WTC11 (cell line): ENCODE data around the gene THBS3. TPM values are rescaled to one million over a fixed set of nuclear protein-coding genes. Genes with fewer than 3 reads are reported as not detected.

Source experiments
- ATAC-seq: fragments of 200-7000 bp; cut with Tn5 transposase; 2 replicates; pipeline ENCODE4 v1.10.0; 2021; ENCODE audit warnings: mild to moderate bottlenecking, moderate library complexity
- CTCF ChIA-PET: fragments of 300-600 bp; sonication (Branson Sonifier 250); formaldehyde crosslinking; loops from one replicate; lab custom pipeline; 2021; ENCODE audit warnings: antibody characterized with exemption; lab: Charles Lee
- POLR2A ChIA-PET: fragments of 350-600 bp; sonication (Branson Sonifier 250); formaldehyde crosslinking; loops from one replicate; lab custom pipeline; 2021; ENCODE audit warnings: antibody characterized with exemption; lab: Charles Lee
- DNase-seq: peaks from one replicate; pipeline ENCODE4 v3.0.0; 2021; ENCODE audit warnings: low spot score
- H3K27ac Mint-ChIP-seq: 2 replicates; pipeline ENCODE4 v1.8.0; 2021; ENCODE audit warnings: mixed read lengths
- H3K27me3 Mint-ChIP-seq: 2 replicates; pipeline ENCODE4 v1.8.0; 2021; ENCODE audit warnings: low read depth, mild to moderate bottlenecking, moderate library complexity, mixed read lengths
- H3K36me3 Mint-ChIP-seq: 2 replicates; pipeline ENCODE4 v1.8.0; 2021; ENCODE audit warnings: mixed read lengths
- H3K4me1 Mint-ChIP-seq: 2 replicates; pipeline ENCODE4 v1.8.0; 2022; ENCODE audit warnings: mixed read lengths
- H3K4me3 Mint-ChIP-seq: 2 replicates; pipeline ENCODE4 v1.8.0; 2021; ENCODE audit warnings: mild to moderate bottlenecking, moderate library complexity, mixed read lengths
- H3K9me3 Mint-ChIP-seq: 2 replicates; pipeline ENCODE4 v1.8.0; 2021; ENCODE audit warnings: mixed read lengths
- AFF4 ChIP-seq: sonication (generic); formaldehyde crosslinking; IDR thresholded peaks from 2 replicates; pipeline ENCODE4 v1.8.1; 2023; ENCODE audit warnings: mild to moderate bottlenecking, missing genetic modification reagents, borderline replicate concordance
- AR ChIP-seq: fragments of 250-450 bp; sonication (Bioruptor Pico); IDR thresholded peaks from 2 replicates; pipeline ENCODE4 v1.9.0; 2021; ENCODE audit warnings: mild to moderate bottlenecking
- ARID4B ChIP-seq: sonication (generic); formaldehyde crosslinking; IDR thresholded peaks from 2 replicates; pipeline ENCODE4 v1.8.0; 2023; ENCODE audit warnings: missing genetic modification reagents, mild to moderate bottlenecking, borderline replicate concordance
- CREM ChIP-seq: sonication (generic); formaldehyde crosslinking; IDR thresholded peaks from 2 replicates; pipeline ENCODE4 v1.8.1; 2022; ENCODE audit warnings: mild to moderate bottlenecking, missing genetic modification reagents, moderate library complexity
- ELF4 ChIP-seq: sonication (generic); formaldehyde crosslinking; IDR thresholded peaks from 2 replicates; pipeline ENCODE4 v1.8.1; 2022; ENCODE audit warnings: low read depth, mild to moderate bottlenecking, moderate library complexity, missing genetic modification reagents
- FOXJ3 ChIP-seq: sonication (generic); formaldehyde crosslinking; IDR thresholded peaks from 2 replicates; pipeline ENCODE4 v1.9.0; 2021; ENCODE audit warnings: missing genetic modification reagents, mild to moderate bottlenecking, borderline replicate concordance
- PRRX2 ChIP-seq: fragments of 250-450 bp; sonication (Bioruptor Pico); IDR thresholded peaks from 2 replicates; pipeline ENCODE4 v1.8.0; 2021; ENCODE audit warnings: mild to moderate bottlenecking
- SP1 ChIP-seq: sonication (generic); formaldehyde crosslinking; conservative IDR thresholded peaks from 2 replicates; pipeline ENCODE4 v1.8.1; 2022; ENCODE audit warnings: missing genetic modification reagents
- TEAD1 ChIP-seq: sonication (generic); formaldehyde crosslinking; IDR thresholded peaks from 2 replicates; pipeline ENCODE4 v1.8.0; 2022; ENCODE audit warnings: mild to moderate bottlenecking, missing genetic modification reagents
- TP53 ChIP-seq: sonication (generic); formaldehyde crosslinking; IDR thresholded peaks from 2 replicates; pipeline ENCODE4 v1.8.1; 2023; ENCODE audit warnings: mild to moderate bottlenecking, missing genetic modification reagents
- ZBTB21 ChIP-seq: sonication (generic); formaldehyde crosslinking; IDR thresholded peaks from 2 replicates; pipeline ENCODE4 v1.8.1; 2023; ENCODE audit warnings: mild to moderate bottlenecking, missing genetic modification reagents, borderline replicate concordance
- ZNF263 ChIP-seq: sonication (generic); formaldehyde crosslinking; IDR thresholded peaks from 2 replicates; pipeline ENCODE4 v1.8.1; 2022; ENCODE audit warnings: low read depth, mild to moderate bottlenecking, moderate library complexity, missing genetic modification reagents
- ZNF317 ChIP-seq: sonication (generic); formaldehyde crosslinking; IDR thresholded peaks from 2 replicates; pipeline ENCODE4 v1.8.1; 2023; ENCODE audit warnings: low read depth, mild to moderate bottlenecking, moderate library complexity, missing genetic modification reagents, borderline replicate concordance
- ZNF416 ChIP-seq: fragments of 250-450 bp; sonication (Bioruptor Pico); IDR thresholded peaks from 2 replicates; pipeline ENCODE4 v1.9.0; 2021; ENCODE audit warnings: mild to moderate bottlenecking, inconsistent platforms
- total RNA-seq: library from RNA; stranded (reverse); gene quantifications from 3 replicates; pipeline ENCODE4 v1.2.3, GENCODE V29; 2021
- TF ChIP-seq, protein P1 (sequence below): sonication (generic); formaldehyde crosslinking; IDR thresholded peaks from 2 replicates; pipeline ENCODE4 v1.8.1; 2023; ENCODE audit warnings: mild to moderate bottlenecking, moderate library complexity, missing genetic modification reagents

Gene THBS3
- total RNA-seq, 1 experiment from 2014 or later: 5.3 TPM

GRCh38 chr1:155175927-155176371, 31.7 kb downstream of the THBS3 start (continued):
- TF ChIP-seq CREM (CRISPR knock-in tag) (no peak), FOXJ3 (CRISPR knock-in tag) (no peak), ZNF317 (CRISPR knock-in tag) (no peak), ZNF263 (no peak), ELF4 (CRISPR knock-in tag) (no peak)
- TF ChIP-seq, all 79 proteins: peak for 0

GRCh38 chr1:155175281-155175926, 32.3 kb downstream of the THBS3 start:
- peaks cover 29% of the 10 kb centered on the region for H3K4me1 Mint-ChIP-seq
- ChIA-PET CTCF (interaction anchor here (1.2 to 12.2 kb wide), 22 partner anchors 7 to 177 kb away, joined by 3 to 605 read pairs (median 16); partner anchors contain the start of genes ADAM15, EFNA1, EFNA3 and EFNA4), POLR2A (interaction anchor here (1.0 to 5.2 kb wide), 4 partner anchors 19 to 47 kb away, joined by 3 to 83 read pairs (median 4); no protein-coding TSS in a partner anchor)
- DNase-seq (no peak), ATAC-seq (no peak)
- H3K36me3 Mint-ChIP-seq: peaks cover 32% of the 10 kb centered on the region
- peak overlapping the region; percentile 94 for H3K4me3 Mint-ChIP-seq
- H3K9me3 Mint-ChIP-seq: no peaks in the 10 kb centered on the region
- no peak for TF ChIP-seq ZNF317 (CRISPR knock-in tag)
- no peak for TF ChIP-seq AFF4 (CRISPR knock-in tag)
- 0 out of 2 replicates have a peak, but pooled peaks have one; percentile 33 for TF ChIP-seq TP53 (CRISPR knock-in tag)
- H3K27me3 Mint-ChIP-seq: no peaks in the 10 kb centered on the region
- no peak overlapping the region for H3K27ac Mint-ChIP-seq

GRCh38 chr1:155174324-155175280, 33.1 kb downstream of the THBS3 start:
- Mint-ChIP-seq H3K27me3 (no peaks in the 10 kb centered on the region), H3K27ac (peak overlapping the region; percentile 89), H3K4me1 (peaks cover 29% of the 10 kb centered on the region), H3K4me3 (peak overlapping the region; percentile 94), H3K9me3 (no peaks in the 10 kb centered on the region), H3K36me3 (peaks cover 32% of the 10 kb centered on the region)
- DNase-seq (peak; percentile 75), ATAC-seq (peak; percentile 20)
- POLR2A ChIA-PET: interaction anchor here (0.5 to 5.2 kb wide), 6 partner anchors 20 to 46 kb away, joined by 3 to 83 read pairs (median 4); no protein-coding TSS in a partner anchor
- CTCF ChIA-PET: interaction anchor here (0.7 to 12.2 kb wide), 31 partner anchors 8 to 1003 kb away, joined by 3 to 605 read pairs (median 13); partner anchors contain the start of genes ADAM15, DPM3, EFNA1 and EFNA3
- no peak for TF ChIP-seq ZNF317 (CRISPR knock-in tag)
- TF ChIP-seq TEAD1 (CRISPR knock-in tag): 0 out of 2 replicates have a peak, but pooled peaks have one; percentile 34
- TF ChIP-seq ZNF416 (CRISPR knock-in tag): no peak
- no peak for TF ChIP-seq ZBTB21 (CRISPR knock-in tag)
- TF ChIP-seq, protein P1, sequence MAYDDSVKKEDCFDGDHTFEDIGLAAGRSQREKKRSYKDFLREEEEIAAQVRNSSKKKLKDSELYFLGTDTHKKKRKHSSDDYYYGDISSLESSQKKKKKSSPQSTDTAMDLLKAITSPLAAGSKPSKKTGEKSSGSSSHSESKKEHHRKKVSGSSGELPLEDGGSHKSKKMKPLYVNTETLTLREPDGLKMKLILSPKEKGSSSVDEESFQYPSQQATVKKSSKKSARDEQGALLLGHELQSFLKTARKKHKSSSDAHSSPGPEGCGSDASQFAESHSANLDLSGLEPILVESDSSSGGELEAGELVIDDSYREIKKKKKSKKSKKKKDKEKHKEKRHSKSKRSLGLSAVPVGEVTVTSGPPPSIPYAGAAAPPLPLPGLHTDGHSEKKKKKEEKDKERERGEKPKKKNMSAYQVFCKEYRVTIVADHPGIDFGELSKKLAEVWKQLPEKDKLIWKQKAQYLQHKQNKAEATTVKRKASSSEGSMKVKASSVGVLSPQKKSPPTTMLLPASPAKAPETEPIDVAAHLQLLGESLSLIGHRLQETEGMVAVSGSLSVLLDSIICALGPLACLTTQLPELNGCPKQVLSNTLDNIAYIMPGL (CRISPR knock-in tag): no peak
- peak; percentile 43; the same call in 1 of the 2 replicates for TF ChIP-seq ARID4B
- 0 out of 2 replicates have a peak, but pooled peaks have one; percentile 49 for TF ChIP-seq TP53 (CRISPR knock-in tag)
- peak; percentile 78; the same call in 1 of the 2 replicates for TF ChIP-seq SP1 (CRISPR knock-in tag)
- TF ChIP-seq AR: no peak
- no peak for TF ChIP-seq PRRX2
